MM.1S (cell line): Measurements from ENCODE around the gene DPCD.

Experiments
- DNase-seq: peaks from one replicate; pipeline ENCODE4 v3.0.0-alpha.2; 2015
- H2AFZ ChIP-seq: fragments of 300-600 bp; sonication (generic); 2 replicates; pipeline ENCODE4 v1.6.0; 2016; ENCODE audit warnings: antibody characterized with exemption, low read length
- H3F3A ChIP-seq: fragments of 300-600 bp; sonication (generic); 2 replicates; pipeline ENCODE4 v1.6.1; 2016; ENCODE audit warnings: mild to moderate bottlenecking, antibody characterized with exemption, low read length, moderate library complexity, mixed read lengths; ENCODE audit not compliant: insufficient read depth
- H3K27ac ChIP-seq: fragments of 300-600 bp; sonication (generic); 2 replicates; pipeline ENCODE4 v1.5.1; 2016; ENCODE audit warnings: mild to moderate bottlenecking, low read length
- H3K27me3 ChIP-seq: fragments of 300-600 bp; sonication (generic); replicated peaks from 2 replicates; pipeline ENCODE4 v1.6.0; 2016; ENCODE audit warnings: low read length; ENCODE audit not compliant: insufficient read depth
- H3K36me3 ChIP-seq: fragments of 300-600 bp; sonication (generic); replicated peaks from 2 replicates; pipeline ENCODE4 v1.6.1; 2016; ENCODE audit warnings: mild to moderate bottlenecking, low read length, mixed read lengths; ENCODE audit not compliant: insufficient read depth
- H3K4me1 ChIP-seq: fragments of 300-600 bp; sonication (generic); 2 replicates; pipeline ENCODE4 v1.6.1; 2016; ENCODE audit warnings: low read length, mixed read lengths
- H3K4me2 ChIP-seq: fragments of 300-600 bp; sonication (generic); 2 replicates; pipeline ENCODE4 v1.6.0; 2016; ENCODE audit warnings: low read depth, low read length
- H3K4me3 ChIP-seq: fragments of 300-600 bp; sonication (generic); 2 replicates; pipeline ENCODE4 v1.5.1; 2016; ENCODE audit warnings: low read length, mixed read lengths
- H3K79me2 ChIP-seq: fragments of 300-600 bp; sonication (generic); 2 replicates; pipeline ENCODE4 v1.6.1; 2016; ENCODE audit warnings: mixed run types, low read length, mixed read lengths
- H3K9ac ChIP-seq: fragments of 300-600 bp; sonication (generic); 2 replicates; pipeline ENCODE4 v1.6.1; 2016; ENCODE audit warnings: low read length, mixed read lengths
- H3K9me2 ChIP-seq: fragments of 300-600 bp; sonication (generic); replicated peaks from 2 replicates; pipeline ENCODE4 v1.6.1; 2016; ENCODE audit warnings: mild to moderate bottlenecking, low read length, mixed read lengths; ENCODE audit not compliant: insufficient read depth
- H3K9me3 ChIP-seq: fragments of 300-600 bp; sonication (generic); replicated peaks from 2 replicates; pipeline ENCODE4 v1.6.1; 2016; ENCODE audit warnings: mild to moderate bottlenecking, low read length, mixed read lengths; ENCODE audit not compliant: insufficient read depth
- H4K20me1 ChIP-seq: fragments of 300-600 bp; sonication (generic); 2 replicates; pipeline ENCODE4 v1.6.1; 2016; ENCODE audit warnings: mild to moderate bottlenecking, low read length, moderate library complexity, mixed read lengths; ENCODE audit not compliant: insufficient read depth
- EZH2 ChIP-seq: fragments of 300-600 bp; sonication (generic); optimal IDR thresholded peaks from 2 replicates; pipeline ENCODE3; 2017; ENCODE audit warnings: low read depth, mild to moderate bottlenecking, antibody characterized with exemption, low read length, mixed read lengths
- EZH2phosphoT487 ChIP-seq: fragments of 300-600 bp; sonication (generic); IDR thresholded peaks from 2 replicates; pipeline ENCODE4 v1.6.1; 2018; ENCODE audit warnings: antibody characterized with exemption, low read length
- TF ChIP-seq, protein P1 (sequence below): fragments of 300-600 bp; sonication (generic); IDR thresholded peaks from 2 replicates; pipeline ENCODE4 v1.5.1; 2016; ENCODE audit warnings: antibody characterized with exemption, low read length, mixed read lengths

Gene DPCD

DNA sequence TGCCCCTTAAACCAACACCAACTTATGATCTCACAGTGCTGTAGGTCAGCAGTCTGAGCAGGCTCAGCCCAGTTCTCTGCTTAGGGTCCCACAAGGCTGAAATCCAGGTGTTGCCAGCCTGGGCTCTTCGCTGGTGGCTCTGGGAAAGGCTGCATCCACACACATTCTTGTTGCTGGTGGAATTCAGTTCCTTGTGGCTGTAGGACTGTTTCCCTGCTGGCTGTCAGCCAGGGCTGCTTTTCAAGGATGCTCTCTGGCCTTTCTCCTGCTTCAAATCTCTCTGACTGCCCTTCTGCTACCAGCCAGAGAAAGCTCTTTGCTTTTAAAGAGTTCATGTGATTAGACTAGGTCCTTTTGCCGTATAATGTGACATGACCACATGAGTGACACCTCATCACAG, 15.3 kb upstream of the DPCD start:
- Histone ChIP-seq H3K27me3 (peaks cover 3% of the 10 kb centered on the region; the same call in 1 of the 2 replicates), H3K9ac (no peak overlapping the region), H3K4me2 (no peak overlapping the region), H3K27ac (no peak overlapping the region), H3F3A (no peaks in the 10 kb centered on the region), H3K36me3 (no peaks in the 10 kb centered on the region), H3K9me3 (no peaks in the 10 kb centered on the region), H3K9me2 (no peaks in the 10 kb centered on the region), H3K4me3 (no peak overlapping the region), H3K4me1 (no peaks in the 10 kb centered on the region), H4K20me1 (no peaks in the 10 kb centered on the region), H3K79me2 (no peaks in the 10 kb centered on the region), H2AFZ (no peak overlapping the region)
- TF ChIP-seq EZH2 = no peak
- no peak for TF ChIP-seq EZH2phosphoT487
- TF ChIP-seq, protein P1, sequence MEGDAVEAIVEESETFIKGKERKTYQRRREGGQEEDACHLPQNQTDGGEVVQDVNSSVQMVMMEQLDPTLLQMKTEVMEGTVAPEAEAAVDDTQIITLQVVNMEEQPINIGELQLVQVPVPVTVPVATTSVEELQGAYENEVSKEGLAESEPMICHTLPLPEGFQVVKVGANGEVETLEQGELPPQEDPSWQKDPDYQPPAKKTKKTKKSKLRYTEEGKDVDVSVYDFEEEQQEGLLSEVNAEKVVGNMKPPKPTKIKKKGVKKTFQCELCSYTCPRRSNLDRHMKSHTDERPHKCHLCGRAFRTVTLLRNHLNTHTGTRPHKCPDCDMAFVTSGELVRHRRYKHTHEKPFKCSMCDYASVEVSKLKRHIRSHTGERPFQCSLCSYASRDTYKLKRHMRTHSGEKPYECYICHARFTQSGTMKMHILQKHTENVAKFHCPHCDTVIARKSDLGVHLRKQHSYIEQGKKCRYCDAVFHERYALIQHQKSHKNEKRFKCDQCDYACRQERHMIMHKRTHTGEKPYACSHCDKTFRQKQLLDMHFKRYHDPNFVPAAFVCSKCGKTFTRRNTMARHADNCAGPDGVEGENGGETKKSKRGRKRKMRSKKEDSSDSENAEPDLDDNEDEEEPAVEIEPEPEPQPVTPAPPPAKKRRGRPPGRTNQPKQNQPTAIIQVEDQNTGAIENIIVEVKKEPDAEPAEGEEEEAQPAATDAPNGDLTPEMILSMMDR = no peak
- DNase-seq = no peak

DNA sequence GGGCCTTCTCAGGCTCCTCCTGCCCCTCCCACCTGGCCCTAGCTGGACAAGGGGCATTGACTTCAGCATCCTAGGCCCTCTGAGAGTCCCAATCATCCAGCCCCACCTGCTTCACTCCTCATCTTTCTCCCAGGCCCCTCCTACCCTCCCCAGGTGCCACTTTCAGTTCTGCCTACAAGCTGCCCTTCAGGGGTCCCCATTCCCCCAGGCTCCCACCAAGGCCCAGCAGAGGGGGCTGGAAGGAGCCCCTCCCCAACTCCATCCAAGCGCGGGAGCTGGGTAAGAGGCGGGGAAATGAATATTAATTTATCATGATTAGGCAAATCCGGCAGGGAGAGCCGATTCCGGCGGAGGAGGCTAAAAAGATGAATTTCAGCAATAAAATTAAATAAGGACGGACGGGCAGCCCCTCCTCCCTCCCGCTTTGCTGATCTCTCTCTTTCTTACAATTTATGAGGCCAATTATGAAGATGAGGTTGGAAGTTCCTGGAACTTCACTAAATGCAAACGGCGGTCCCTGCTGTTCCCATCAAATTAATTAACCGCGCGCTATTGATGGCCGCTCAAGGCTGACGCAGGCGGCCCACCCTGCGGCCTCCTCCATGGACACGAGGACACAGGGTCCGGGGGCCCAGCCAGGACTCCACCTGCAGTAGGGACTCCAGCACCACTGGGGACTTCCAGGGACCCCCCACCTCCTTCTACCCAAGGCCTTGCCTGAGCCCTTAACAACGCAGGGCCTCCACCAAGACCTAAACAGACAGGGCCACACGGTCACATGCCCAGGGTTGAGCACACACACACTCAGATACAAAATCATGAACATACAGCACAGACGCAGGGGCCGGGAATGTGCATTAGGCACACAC, 14.0 kb upstream of the DPCD start:
- TF ChIP-seq, protein P1 = no peak
- TF ChIP-seq EZH2 = no peak
- TF ChIP-seq EZH2phosphoT487 = no peak
- no peaks in the 10 kb centered on the region for H3K9me3 ChIP-seq
- H3K9me2 ChIP-seq = no peaks in the 10 kb centered on the region
- no peak overlapping the region for H3K27ac ChIP-seq
- no peaks in the 10 kb centered on the region for H3K36me3 ChIP-seq
- no peak overlapping the region for H3K4me2 ChIP-seq
- H3K27me3 ChIP-seq = peaks cover 3% of the 10 kb centered on the region; the same call in 1 of the 2 replicates
- no peaks in the 10 kb centered on the region for H4K20me1 ChIP-seq
- H3F3A ChIP-seq = no peaks in the 10 kb centered on the region
- no peak overlapping the region for H2AFZ ChIP-seq
- H3K9ac ChIP-seq = no peak overlapping the region
- no peaks in the 10 kb centered on the region for H3K79me2 ChIP-seq
- no peak for DNase-seq
- H3K4me3 ChIP-seq = no peak overlapping the region
- H3K4me1 ChIP-seq = no peaks in the 10 kb centered on the region

DNA sequence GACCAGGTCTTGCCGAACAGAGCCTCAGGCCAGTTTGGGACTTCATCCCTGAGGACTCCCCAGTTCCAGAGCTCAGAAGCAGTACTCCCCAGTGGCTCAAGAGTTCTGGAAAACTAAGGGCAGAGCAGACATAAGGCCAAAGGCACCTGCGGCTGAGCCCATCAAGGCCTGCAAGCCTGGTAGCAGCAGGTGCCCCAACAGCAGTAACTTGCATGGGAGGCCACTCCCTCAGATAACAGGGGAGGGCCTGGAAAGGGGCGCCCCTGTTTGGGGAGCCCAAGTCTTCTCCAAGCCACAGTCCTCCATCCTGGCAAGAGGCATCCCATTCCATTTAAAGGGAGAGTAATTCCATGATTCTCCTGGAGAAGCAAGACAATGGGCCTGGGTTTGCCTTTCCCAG, 13.0 kb upstream of the DPCD start:
- H3K9me3 ChIP-seq = no peaks in the 10 kb centered on the region
- peaks cover under 1% of the 10 kb centered on the region; the same call in 1 of the 2 replicates for H3K4me1 ChIP-seq
- H3K4me2 ChIP-seq = no peak overlapping the region
- DNase-seq = no peak
- no peak overlapping the region for H2AFZ ChIP-seq
- no peaks in the 10 kb centered on the region for H3K79me2 ChIP-seq
- H3F3A ChIP-seq = no peaks in the 10 kb centered on the region
- no peak overlapping the region for H3K4me3 ChIP-seq
- no peak overlapping the region for H3K27ac ChIP-seq
- no peaks in the 10 kb centered on the region for H4K20me1 ChIP-seq
- no peaks in the 10 kb centered on the region for H3K27me3 ChIP-seq
- H3K36me3 ChIP-seq = no peaks in the 10 kb centered on the region
- H3K9me2 ChIP-seq = no peaks in the 10 kb centered on the region
- H3K9ac ChIP-seq = no peak overlapping the region
- TF ChIP-seq EZH2 = no peak
- no peak for TF ChIP-seq EZH2phosphoT487
- TF ChIP-seq, protein P1 = no peak
